NCI-H446 treated with DMSO at 0.1 percent for 48 hours (cell line): ENCODE measurements around the gene PRKAR2A.

Source experiments
- DNase-seq: peaks from one replicate; lab custom pipeline; 2025; lab: John Stamatoyannopoulos, UW

PRKAR2A gene

DNA sequence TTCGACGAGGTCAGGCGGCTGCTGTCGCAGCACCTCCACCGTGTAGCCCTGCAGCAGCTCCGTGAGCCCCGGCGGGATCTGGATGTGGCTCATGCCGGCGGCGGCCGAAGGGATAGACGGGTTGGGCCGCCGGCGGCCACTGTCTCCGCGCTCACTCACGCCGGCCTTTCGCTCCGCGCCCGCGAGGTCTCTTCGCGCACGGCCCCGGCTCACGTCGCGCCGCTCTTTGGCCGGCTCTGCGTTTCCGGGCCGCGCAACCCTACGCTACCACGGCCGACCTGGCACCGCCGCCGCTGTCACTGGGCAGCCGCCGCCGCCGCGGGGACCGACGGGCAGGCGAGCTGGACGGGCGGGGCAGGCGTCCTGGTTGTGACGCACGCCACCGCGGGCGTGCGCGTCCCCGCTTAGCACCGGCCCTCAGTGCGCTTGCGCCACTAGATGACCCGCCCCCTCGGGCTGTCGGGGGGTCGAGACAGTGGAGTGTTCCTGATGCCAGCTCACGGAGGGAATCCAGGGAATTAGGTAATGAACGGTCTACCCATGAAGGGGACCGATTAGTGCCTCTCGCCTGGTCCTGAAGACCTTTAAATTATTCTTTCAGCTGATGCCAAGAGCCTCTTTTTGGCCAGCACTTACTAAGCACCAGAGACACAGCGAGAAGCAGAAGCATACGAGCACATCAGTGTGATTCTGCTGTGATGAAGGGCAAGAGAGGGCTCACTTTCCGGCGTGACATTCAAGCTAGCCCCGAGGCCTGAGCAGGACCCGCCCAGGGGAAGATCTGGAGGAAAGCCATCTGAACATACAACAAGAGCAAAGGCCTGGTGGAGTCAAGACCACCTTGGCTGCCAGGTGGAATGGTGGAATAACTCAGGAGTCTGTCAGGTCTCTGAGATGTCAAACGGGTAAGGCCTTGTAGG, at the start of gene PRKAR2A:
Gene PRKAR2A, minus strand, starts transcription at position 371 of the 920 bp plus-strand sequence. Its CDS starts 278 bp downstream, at position 93.
- DNase-seq: peak; percentile 58

GRCh38 chr3:48896936-48897335, 49.3 kb upstream of the PRKAR2A start:
- no peak for DNase-seq

DNA sequence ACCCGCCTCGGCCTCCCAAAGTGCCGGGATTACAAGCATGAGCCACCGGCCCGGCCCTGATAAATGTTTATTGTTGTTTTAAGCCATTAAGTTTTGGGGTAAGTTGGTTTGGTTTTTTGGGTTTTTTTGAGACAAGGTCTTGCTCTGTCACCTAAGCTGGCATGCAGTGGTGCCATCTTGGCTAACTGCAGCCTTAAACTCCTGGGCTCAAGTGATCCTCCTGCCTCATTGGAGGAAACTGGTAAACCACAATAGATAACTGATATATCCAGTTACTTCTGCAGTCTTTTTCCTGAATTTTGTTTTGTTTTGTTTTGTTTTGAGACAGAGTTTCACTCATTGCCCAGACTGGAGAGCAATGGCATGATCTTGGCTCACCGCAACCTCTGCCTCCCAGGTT, 46.8 kb upstream of the PRKAR2A start:
- DNase-seq: no peak

GRCh38 chr3:48891606-48892005, 43.9 kb upstream of the PRKAR2A start:
- DNase-seq: no peak

DNA sequence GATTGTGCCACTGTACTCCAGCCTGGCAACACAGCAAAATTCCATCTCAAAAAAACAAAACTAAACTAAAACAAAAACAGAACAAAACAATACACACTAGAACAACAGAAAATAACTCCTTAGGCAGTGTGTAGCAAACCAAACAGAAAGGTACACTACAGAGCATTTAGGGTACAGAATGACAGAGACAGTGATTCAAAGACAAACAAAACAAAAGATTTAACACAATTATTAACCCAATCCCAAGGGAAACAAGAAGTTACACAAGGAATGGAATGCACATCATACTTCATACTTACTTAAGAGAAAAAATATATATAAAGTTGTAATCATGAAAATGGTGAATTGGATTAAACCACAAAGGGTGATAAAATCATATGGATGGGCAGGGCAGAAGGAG, 38.1 kb upstream of the PRKAR2A start:
- DNase-seq: no peak

DNA sequence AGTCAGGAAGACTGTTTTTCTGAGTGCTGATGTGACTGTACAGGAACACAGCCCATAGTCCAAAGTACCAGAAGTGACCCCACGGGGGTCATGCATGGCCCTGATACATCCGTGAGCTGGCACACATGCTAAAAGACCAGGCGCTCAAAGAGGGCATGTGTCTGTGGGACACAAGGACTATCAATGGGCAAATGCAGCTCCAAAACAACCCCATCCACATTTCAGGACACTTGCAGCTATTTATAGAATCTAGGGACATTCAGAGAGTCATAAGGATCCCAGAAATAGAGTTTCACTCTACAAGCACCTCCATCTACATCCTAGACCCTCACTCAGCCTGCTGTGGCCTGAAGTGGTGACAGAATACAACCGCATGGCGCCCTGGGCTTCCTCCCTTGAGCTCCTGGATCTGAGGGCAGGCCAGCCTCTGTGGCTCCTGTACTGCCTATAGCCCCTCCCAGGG, 34.0 kb upstream of the PRKAR2A start:
- no peak for DNase-seq

DNA sequence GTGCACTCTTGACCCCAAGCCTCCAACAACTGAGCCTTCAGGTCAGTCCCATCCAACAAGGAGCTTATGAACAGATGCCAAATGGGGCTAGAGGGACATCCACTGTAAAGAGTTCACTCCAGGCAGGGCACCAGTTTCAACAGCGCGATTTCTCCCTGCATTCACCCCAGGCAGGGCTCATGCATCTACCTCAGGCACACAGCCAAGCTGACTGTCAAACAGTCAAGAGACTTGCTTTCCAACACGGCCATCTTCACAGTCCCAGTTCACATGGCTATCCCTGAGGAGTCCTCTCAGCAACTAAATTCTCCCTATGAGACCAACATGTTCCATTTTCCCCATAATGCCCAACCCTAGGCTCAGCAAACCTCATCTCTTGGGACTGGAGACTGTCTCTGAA, 33.3 kb upstream of the PRKAR2A start:
- DNase-seq: no peak

- DNase-seq: no peak
These were observed 32.3 kb upstream of the PRKAR2A start for GRCh38 chr3:48879994-48880377.

DNA sequence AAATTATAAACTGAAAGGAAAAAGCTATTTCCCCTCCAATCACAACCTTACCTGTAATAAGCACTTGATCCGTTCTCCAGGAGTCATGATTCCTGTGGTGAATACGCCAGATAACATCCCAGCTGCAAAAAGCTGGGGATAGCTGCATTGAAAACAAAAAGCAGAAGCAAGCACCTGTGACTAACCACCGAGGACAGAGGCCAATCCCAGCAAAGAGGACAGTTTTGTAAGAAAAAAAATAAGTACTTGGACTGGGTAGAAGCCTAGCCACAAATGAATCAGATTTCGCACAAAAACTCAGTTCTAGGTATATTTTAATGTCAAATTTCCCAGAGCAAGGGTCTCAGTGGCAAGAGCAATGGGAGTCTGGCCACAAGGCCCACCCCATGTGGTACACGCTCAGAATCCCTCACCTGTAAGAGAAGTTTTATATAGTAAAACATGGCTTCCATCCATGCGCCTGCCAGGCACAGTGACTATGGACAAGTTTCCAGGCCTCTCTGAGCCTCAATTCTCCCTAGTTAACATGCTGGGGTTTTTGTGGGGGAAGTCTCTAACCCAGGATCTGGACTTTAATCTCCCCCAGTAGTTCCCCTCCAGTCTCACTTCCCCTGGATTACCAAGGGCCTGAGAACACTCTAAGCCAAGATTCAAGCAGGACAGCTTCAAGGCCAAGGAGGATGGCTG, 31.8 kb upstream of the PRKAR2A start:
- no peak for DNase-seq

GRCh38 chr3:48877671-48878070, 30.0 kb upstream of the PRKAR2A start:
- DNase-seq: no peak

- DNase-seq: no peak
These were observed 15.4 kb upstream of the PRKAR2A start for GRCh38 chr3:48863122-48863521.

DNA sequence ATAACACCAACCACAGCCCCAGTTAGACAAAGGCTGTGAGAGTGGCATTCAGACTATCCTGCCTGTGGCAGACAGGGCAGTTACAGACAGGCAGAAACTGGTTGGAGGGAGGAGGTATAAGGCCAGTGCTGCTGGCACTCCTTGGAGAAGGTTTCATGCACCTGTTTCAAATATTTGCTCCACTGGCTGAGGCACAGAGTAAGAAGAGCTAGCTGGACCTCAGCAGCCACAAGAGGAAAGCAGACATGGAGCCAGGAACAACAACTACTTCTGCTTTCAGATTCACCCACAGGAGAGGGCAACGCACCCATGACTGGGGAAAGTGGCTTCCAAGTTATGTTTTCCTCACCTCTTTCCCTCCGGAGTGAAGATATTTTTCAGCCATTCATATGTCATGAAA, 11.5 kb upstream of the PRKAR2A start:
- DNase-seq: no peak

GRCh38 chr3:48858709-48859108, 11.0 kb upstream of the PRKAR2A start:
- DNase-seq: no peak

DNA sequence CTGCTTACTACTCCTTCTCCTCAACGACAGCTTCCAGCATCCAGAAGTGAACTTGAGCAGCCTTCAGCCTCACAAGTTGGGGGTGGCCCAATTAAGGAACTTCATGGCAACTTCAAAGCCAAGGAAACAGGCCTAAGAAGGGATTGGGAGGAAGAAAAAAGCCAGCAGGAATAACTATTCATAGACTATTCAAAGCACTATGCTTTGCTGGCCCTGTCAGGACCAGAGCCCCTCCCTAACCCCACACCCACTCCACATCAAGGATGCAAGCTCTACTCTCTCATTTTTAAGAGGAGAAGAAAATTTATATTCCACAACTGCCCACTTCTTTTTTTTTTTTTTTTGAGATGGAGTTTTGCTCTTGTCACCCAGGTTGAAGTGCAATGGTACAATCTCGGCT, 10.0 kb upstream of the PRKAR2A start:
- DNase-seq: no peak

DNA sequence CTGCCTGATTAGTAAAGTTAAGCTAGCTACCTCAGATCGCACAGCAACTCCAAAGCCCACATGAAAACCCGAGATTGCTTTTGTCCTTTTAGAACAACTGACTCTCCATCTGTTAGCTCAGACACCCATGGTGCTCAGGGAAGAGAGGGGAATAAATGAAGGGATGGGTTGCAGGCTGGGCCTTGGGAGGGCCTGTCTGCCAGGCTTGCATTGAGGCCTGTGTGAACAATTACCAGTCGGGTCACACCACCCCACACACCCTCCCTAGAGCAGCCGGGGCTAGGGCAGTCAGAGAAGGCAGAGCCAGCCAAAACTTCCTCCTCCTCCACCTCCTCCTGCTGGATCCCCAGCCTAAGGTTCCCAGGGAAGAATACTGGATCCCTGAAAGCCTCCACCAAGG, 8.8 kb upstream of the PRKAR2A start:
- DNase-seq: no peak

DNA sequence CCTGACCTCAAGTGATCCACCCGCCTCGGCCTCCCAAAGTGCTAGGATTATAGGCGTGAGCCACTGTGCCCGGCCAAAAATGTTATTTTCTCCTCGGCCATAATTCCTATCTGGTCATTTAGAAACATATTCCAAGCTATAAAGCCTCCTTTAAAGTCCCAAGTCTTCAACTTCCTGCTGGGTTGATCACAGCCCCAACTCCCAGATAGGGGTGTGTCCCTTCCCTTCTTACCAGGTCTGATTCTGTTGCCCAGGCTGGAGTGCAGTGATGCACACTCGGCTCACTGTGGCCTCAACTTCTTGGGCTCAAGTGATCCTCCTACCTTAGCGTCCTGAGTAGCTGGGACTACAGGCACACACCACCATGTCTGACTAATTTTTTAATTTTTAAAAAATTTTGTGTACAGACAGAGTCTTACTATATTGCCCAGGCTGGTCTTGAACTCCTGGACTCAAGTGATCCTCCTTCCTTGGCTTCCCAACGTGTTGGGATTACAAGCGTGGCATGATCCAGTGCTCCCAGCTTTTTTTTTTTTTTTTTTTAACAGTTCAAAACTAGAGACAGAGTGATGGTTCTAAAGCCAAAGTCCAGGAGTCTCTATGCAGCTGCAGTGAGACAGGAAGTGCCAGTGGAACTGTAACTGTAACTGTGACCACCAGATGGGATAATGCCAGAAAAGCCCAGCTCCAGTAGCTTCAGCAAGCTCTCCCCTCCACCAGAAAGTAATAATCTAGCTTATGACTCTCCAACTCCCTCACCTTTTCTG, 8.2 kb upstream of the PRKAR2A start:
- DNase-seq: no peak

GRCh38 chr3:48852151-48852550, 4.5 kb upstream of the PRKAR2A start:
- DNase-seq: no peak

DNA sequence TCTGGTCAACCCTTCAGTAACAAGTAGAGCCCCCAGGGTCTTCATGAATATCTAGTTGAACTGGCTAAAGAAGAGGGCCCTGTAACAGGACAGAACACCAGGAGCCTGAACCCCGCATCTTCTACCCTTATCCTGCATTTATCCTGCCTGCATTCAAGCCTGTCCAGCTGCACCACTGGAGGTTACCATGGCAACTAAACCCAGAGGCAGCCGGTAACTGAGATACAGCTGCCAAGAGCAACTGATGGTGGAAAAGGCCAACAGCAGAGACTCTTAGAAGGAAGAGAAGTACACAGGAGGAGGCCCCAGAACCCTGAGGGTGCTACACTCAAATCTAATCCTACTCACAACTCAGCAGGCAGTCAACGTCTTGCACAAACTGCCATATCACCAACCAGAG, 3.7 kb upstream of the PRKAR2A start:
- DNase-seq: no peak

- no peak for DNase-seq
These were observed 1.3 kb upstream of the PRKAR2A start for GRCh38 chr3:48848816-48849515.

DNA sequence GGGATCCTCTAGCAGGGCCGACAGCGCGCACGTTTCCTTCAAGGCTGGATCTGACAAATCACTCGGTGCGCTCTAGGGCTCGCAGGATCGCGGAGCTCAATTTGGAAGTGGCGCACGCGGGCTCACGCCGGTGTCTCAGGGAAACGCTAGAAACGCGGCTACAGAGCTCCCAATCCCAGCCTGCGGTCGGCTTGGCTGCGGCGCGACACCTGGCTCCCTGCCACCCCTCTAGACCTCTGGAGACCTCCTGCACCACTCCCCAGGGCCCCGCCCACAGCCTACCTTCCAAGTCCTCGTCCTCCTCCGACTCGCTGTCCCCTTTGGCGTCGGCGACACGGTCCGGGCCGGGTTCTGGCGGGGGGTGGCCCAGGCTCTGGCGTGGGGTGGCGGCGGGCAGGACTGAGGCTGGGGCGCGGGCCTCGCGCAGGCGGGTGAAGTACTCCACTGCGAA, 596 bp downstream of the PRKAR2A start:
- peak; percentile 34 for DNase-seq

DNA sequence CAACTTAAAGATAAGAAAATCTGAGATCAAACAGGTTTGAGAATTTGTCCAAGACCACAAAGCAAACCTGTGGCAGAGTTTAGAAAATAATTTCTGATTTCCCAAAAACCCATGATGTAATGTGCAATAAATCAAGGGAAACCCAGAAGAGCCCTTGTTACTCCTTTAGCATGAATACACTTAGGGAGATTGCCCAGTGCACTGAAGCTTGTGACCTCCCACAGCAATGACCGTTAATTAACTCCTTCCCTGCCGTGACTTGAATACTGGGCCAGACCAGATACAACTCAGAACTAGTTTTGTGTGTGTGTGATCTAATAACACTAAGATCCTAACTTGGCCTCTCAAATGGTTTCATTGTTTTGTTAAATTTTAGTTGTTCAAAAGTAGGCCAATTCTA, 2.5 kb downstream of the PRKAR2A start:
- DNase-seq: no peak

DNA sequence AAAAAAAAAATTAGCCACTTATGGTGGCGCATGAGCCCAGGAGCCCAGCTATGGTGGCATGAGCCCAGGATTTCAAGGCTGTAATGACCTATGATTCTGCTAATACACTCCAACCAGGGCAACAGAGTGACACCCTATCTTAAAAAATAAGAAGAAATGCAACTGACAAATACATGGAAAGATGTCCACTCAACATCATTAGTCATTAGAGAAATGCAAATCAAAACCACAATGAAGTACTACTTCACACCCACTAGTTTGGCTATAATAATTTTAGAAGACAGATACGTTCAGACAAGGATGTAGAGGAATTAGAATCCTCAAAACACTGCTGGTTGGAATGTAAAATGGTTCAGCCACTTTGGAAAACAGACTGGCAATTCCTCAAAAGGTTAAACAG, 10.5 kb downstream of the PRKAR2A start:
- no peak for DNase-seq
